ENCODE measurements around the gene PCBP3. TPM values are rescaled to one million over a fixed set of nuclear protein-coding genes. Genes with fewer than 3 reads are reported as not detected.

The PCBP3 gene
- total RNA-seq, 1 experiment from 2014 or later = 3.7 TPM

- no peak for TF ChIP-seq CTCF (IDR thresholded peaks at IDR 0.05; ENCODE audit: unreplicated experiment)
- H3K27me3 Mint-ChIP-seq (ENCODE audit: insufficient read depth, unreplicated experiment) = no peaks in the 10 kb centered on the region
- DNase-seq (ENCODE audit: unreplicated experiment) = no peak
- ChIA-PET POLR2A (no interaction called here), CTCF (no interaction called here)
- intact Hi-C loops (cut with micrococcal nuclease) = no loop called here
- peaks cover 11% of the 10 kb centered on the region for H3K9me3 Mint-ChIP-seq (ENCODE audit: unreplicated experiment)
- H3K36me3 Mint-ChIP-seq (ENCODE audit: insufficient read depth, unreplicated experiment) = no peaks in the 10 kb centered on the region
- H3K4me1 Mint-ChIP-seq (ENCODE audit: insufficient read depth, unreplicated experiment) = peaks cover 8% of the 10 kb centered on the region
- no TSS peak for BruUV-seq (replicated peaks)
- no peak overlapping the region for H3K27ac Mint-ChIP-seq (ENCODE audit: low read depth, unreplicated experiment)
- H3K4me3 Mint-ChIP-seq (ENCODE audit: unreplicated experiment) = no peak overlapping the region
Measured at GRCh38 chr21:45834821-45835293, 191.3 kb downstream of the PCBP3 start.

GRCh38 chr21:45835301-45836267 is 192.1 kb downstream of the PCBP3 start:
- ChIA-PET POLR2A (no interaction called here), CTCF (interaction anchor here (0.5 to 0.6 kb wide), 3 partner anchors 15 to 543 kb away, joined by 3 read pairs; no protein-coding TSS in a partner anchor)
- BruUV-seq (replicated peaks) = no TSS peak

GRCh38 chr21:45836268-45836655 is 192.7 kb downstream of the PCBP3 start:
- intact Hi-C loops (cut with micrococcal nuclease) = no loop called here
- H3K4me3 Mint-ChIP-seq (ENCODE audit: unreplicated experiment) = no peak overlapping the region
- TF ChIP-seq CTCF (IDR thresholded peaks at IDR 0.05; ENCODE audit: unreplicated experiment) = no peak
- ChIA-PET POLR2A (no interaction called here), CTCF (no interaction called here)
- no peak overlapping the region for H3K27ac Mint-ChIP-seq (ENCODE audit: low read depth, unreplicated experiment)
- H3K9me3 Mint-ChIP-seq (ENCODE audit: unreplicated experiment) = peaks cover 16% of the 10 kb centered on the region
- DNase-seq (ENCODE audit: unreplicated experiment) = no peak
- H3K27me3 Mint-ChIP-seq (ENCODE audit: insufficient read depth, unreplicated experiment) = no peaks in the 10 kb centered on the region
- no TSS peak for BruUV-seq (replicated peaks)
- H3K36me3 Mint-ChIP-seq (ENCODE audit: insufficient read depth, unreplicated experiment) = no peaks in the 10 kb centered on the region
- peaks cover 8% of the 10 kb centered on the region for H3K4me1 Mint-ChIP-seq (ENCODE audit: insufficient read depth, unreplicated experiment)

More at GRCh38 chr21:45835301-45836267, 192.1 kb downstream of the PCBP3 start:
- peaks cover 11% of the 10 kb centered on the region for H3K9me3 Mint-ChIP-seq (ENCODE audit: unreplicated experiment)
- DNase-seq (ENCODE audit: unreplicated experiment) = no peak
- H3K36me3 Mint-ChIP-seq (ENCODE audit: insufficient read depth, unreplicated experiment) = no peaks in the 10 kb centered on the region
- intact Hi-C loops (cut with micrococcal nuclease) = no loop called here
- H3K4me1 Mint-ChIP-seq (ENCODE audit: insufficient read depth, unreplicated experiment) = peaks cover 8% of the 10 kb centered on the region
- no peak overlapping the region for H3K27ac Mint-ChIP-seq (ENCODE audit: low read depth, unreplicated experiment)
- H3K4me3 Mint-ChIP-seq (ENCODE audit: unreplicated experiment) = no peak overlapping the region
- no peak for TF ChIP-seq CTCF (IDR thresholded peaks at IDR 0.05; ENCODE audit: unreplicated experiment)
- no peaks in the 10 kb centered on the region for H3K27me3 Mint-ChIP-seq (ENCODE audit: insufficient read depth, unreplicated experiment)

- Mint-ChIP-seq H3K4me3 (ENCODE audit: unreplicated experiment) (no peak overlapping the region), H3K27ac (ENCODE audit: low read depth, unreplicated experiment) (no peak overlapping the region), H3K36me3 (ENCODE audit: insufficient read depth, unreplicated experiment) (no peaks in the 10 kb centered on the region), H3K27me3 (ENCODE audit: insufficient read depth, unreplicated experiment) (no peaks in the 10 kb centered on the region), H3K9me3 (ENCODE audit: unreplicated experiment) (peaks cover 23% of the 10 kb centered on the region), H3K4me1 (ENCODE audit: insufficient read depth, unreplicated experiment) (peaks cover 8% of the 10 kb centered on the region)
- no peak for TF ChIP-seq CTCF (IDR thresholded peaks at IDR 0.05; ENCODE audit: unreplicated experiment)
- DNase-seq (ENCODE audit: unreplicated experiment) = no peak
- ChIA-PET POLR2A (no interaction called here), CTCF (no interaction called here)
- BruUV-seq (replicated peaks) = no TSS peak
- intact Hi-C loops (cut with micrococcal nuclease) = no loop called here
Measured at GRCh38 chr21:45836694-45837670, 193.5 kb downstream of the PCBP3 start.
